Measurements from ENCODE around the gene PDZRN4. TPM values are rescaled to one million over a fixed set of nuclear protein-coding genes. Genes with fewer than 3 reads are reported as not detected.

PDZRN4 gene
- total RNA-seq, 1 donor from 2014 or later = 24.8 TPM

DNA sequence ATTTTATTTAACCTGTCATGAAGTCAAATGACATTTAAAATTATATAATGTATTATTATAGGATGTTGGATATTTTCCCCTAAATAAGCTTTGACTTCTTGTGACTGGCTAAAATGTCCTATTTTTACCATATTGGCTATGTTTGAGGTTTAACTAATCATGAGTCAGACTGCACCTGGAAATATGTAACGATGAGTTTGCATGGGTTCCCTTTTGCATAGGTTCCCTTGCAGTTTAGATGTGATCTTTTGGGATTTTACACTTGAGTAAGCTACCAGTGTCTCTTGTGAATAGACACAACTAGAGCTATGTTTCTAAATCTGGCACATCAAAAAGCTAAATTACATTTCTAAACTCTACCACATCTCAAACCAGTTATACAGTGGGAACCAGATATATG, 5.2 kb downstream of the PDZRN4 start:
- H3K36me3 ChIP-seq = no peaks in the 10 kb centered on the region
- H3K27me3 ChIP-seq = no peaks in the 10 kb centered on the region
- TF ChIP-seq POLR2A (IDR thresholded peaks at IDR 0.05) = no peak
- no peak for TF ChIP-seq POLR2AphosphoS5 (IDR thresholded peaks at IDR 0.05; ENCODE audit: insufficient read depth in 1 of 2, low read depth in 1 of 2)
- TF ChIP-seq, protein P1, sequence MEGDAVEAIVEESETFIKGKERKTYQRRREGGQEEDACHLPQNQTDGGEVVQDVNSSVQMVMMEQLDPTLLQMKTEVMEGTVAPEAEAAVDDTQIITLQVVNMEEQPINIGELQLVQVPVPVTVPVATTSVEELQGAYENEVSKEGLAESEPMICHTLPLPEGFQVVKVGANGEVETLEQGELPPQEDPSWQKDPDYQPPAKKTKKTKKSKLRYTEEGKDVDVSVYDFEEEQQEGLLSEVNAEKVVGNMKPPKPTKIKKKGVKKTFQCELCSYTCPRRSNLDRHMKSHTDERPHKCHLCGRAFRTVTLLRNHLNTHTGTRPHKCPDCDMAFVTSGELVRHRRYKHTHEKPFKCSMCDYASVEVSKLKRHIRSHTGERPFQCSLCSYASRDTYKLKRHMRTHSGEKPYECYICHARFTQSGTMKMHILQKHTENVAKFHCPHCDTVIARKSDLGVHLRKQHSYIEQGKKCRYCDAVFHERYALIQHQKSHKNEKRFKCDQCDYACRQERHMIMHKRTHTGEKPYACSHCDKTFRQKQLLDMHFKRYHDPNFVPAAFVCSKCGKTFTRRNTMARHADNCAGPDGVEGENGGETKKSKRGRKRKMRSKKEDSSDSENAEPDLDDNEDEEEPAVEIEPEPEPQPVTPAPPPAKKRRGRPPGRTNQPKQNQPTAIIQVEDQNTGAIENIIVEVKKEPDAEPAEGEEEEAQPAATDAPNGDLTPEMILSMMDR (IDR thresholded peaks at IDR 0.05) = no peak
- intact Hi-C loops (cut with DNase I) = no loop called here
- no peak for DNase-seq (ENCODE audit: extremely low spot score in 2 of 2)
- H3K9me3 ChIP-seq = no peaks in the 10 kb centered on the region
- no peak overlapping the region for H3K4me3 ChIP-seq
- peaks cover 18% of the 10 kb centered on the region for H3K4me1 ChIP-seq
- H3K27ac ChIP-seq = no peak overlapping the region

DNA sequence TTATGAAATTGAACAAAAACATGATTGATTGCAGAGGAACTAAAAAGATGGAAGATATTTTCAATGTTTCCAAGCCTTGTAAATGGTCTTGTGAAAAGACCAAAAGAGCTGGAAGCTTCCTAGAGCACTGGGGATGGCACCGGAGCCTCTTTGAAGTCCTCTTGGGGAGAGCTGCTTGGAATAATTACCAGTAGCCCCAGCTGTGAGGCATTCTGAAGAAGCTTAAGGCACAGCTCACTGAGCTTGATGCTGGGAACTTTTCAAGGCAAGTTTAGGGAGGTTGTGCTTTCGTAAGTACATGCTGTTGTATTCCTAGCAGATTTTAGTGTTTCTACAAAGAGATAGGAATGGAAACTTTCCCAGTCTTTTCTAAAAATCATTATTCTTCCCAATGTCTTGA, 13.9 kb downstream of the PDZRN4 start:
- DNase-seq (ENCODE audit: extremely low spot score in 2 of 2) = no peak
- no peak for TF ChIP-seq POLR2AphosphoS5 (IDR thresholded peaks at IDR 0.05; ENCODE audit: insufficient read depth in 1 of 2, low read depth in 1 of 2)
- no peaks in the 10 kb centered on the region for H3K36me3 ChIP-seq
- H3K27ac ChIP-seq = no peak overlapping the region
- H3K9me3 ChIP-seq = no peaks in the 10 kb centered on the region
- H3K4me3 ChIP-seq = no peak overlapping the region
- intact Hi-C loops (cut with DNase I) = no loop called here
- H3K27me3 ChIP-seq = no peaks in the 10 kb centered on the region
- peaks cover 9% of the 10 kb centered on the region for H3K4me1 ChIP-seq

DNA sequence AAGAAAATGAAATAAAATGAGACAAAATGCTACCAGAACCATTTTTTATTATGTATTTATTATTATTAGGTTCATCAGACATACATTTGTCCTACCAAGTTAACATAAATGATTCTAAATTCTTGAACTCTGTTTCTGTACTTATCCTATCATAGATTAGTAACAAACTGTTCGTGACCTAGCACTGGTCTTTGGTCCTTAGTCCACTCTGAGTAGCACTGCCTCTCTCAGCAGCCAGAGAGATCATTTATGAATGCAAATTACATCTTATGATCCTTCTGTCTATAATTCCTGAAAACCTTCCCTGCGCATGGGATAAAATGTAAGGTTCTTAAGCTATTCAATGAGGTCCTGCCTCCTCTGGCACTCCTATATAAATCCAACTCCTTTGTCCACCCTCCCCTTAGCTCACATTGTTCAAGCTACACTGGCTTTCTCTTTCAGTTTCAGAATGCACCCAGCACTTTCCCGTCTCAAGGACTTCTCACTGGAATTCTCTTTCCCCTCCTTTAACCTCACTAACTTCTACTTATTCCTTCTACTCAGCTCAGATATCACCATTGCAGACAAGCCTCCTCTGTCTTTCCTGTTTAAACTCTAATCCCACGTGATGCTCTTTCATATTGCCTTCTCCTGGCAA, 17.1 kb downstream of the PDZRN4 start:
- no peak for DNase-seq (ENCODE audit: extremely low spot score in 2 of 2)
- no peak overlapping the region for H3K27ac ChIP-seq
- H3K4me1 ChIP-seq = peaks cover 9% of the 10 kb centered on the region
- H3K27me3 ChIP-seq = no peaks in the 10 kb centered on the region
- intact Hi-C loops (cut with DNase I) = no loop called here
- no peaks in the 10 kb centered on the region for H3K9me3 ChIP-seq
- peak overlapping the region; percentile 9 to 31 for H3K4me3 ChIP-seq
- TF ChIP-seq, protein P1 (IDR thresholded peaks at IDR 0.05) = no peak
- TF ChIP-seq POLR2AphosphoS5 (IDR thresholded peaks at IDR 0.05; ENCODE audit: insufficient read depth in 1 of 2, low read depth in 1 of 2) (no peak), POLR2A (IDR thresholded peaks at IDR 0.05) (no peak)
- H3K36me3 ChIP-seq = no peaks in the 10 kb centered on the region

DNA sequence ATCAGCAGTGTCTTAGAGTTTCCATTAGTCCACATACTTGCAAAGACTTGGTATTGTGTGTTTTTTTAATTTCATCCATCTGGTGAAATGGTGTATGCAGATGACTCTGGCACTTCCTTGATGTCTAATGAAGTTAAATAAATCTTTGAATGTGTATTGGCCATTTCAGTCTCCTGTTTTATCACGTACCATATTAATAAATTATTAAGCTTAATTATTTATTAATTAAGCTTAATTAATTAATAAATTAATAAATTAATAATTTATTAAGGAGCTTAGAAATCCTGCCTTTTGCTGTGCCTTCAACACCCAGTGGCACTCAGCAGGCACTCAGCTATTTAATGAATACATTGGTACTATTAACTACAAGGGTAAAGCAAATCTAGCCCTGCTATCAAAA, 18.2 kb downstream of the PDZRN4 start:
- Histone ChIP-seq H3K9me3 (no peaks in the 10 kb centered on the region), H3K4me3 (no peak overlapping the region), H3K27me3 (no peaks in the 10 kb centered on the region), H3K27ac (no peak overlapping the region), H3K4me1 (peaks cover 9% of the 10 kb centered on the region), H3K36me3 (no peaks in the 10 kb centered on the region)
- intact Hi-C loops (cut with DNase I) = no loop called here
- DNase-seq (ENCODE audit: extremely low spot score in 2 of 2) = no peak
- TF ChIP-seq POLR2AphosphoS5 (IDR thresholded peaks at IDR 0.05; ENCODE audit: insufficient read depth in 1 of 2, low read depth in 1 of 2) (no peak), POLR2A (IDR thresholded peaks at IDR 0.05) (no peak)
- TF ChIP-seq, protein P1 (IDR thresholded peaks at IDR 0.05) = no peak

DNA sequence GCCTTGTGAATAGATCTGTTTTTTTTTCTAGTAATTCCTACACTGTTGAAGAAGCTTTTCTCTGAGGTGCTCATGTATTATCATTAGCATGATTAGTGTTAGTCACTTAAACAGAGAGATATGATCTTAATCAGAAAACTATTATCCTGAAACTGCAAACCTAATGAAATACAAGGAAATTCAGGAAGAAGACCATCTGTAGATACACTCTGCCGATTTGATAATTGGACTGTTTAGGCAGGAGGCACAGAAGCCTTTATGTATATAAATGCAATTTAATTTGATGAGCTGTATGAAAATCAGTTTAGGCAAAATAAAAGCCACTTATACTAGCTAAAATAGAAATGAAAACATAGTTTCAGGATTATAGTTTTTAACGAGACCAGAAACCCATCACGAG, 23.3 kb downstream of the PDZRN4 start:
- no peak overlapping the region for H3K27ac ChIP-seq
- H3K27me3 ChIP-seq = no peaks in the 10 kb centered on the region
- intact Hi-C loops (cut with DNase I) = no loop called here
- no peaks in the 10 kb centered on the region for H3K4me1 ChIP-seq
- no peaks in the 10 kb centered on the region for H3K9me3 ChIP-seq
- TF ChIP-seq, protein P1 (IDR thresholded peaks at IDR 0.05) = no peak
- TF ChIP-seq POLR2AphosphoS5 (IDR thresholded peaks at IDR 0.05; ENCODE audit: insufficient read depth in 1 of 2, low read depth in 1 of 2) (no peak), POLR2A (IDR thresholded peaks at IDR 0.05) (no peak)
- H3K36me3 ChIP-seq = no peaks in the 10 kb centered on the region
- no peak for DNase-seq (ENCODE audit: extremely low spot score in 2 of 2)
- H3K4me3 ChIP-seq = no peak overlapping the region
